ENCODE measurements around the gene CTNNA3. TPM values are rescaled to one million over a fixed set of nuclear protein-coding genes. Genes with fewer than 3 reads are reported as not detected.

Gene CTNNA3
- total RNA-seq, 1 experiment from 2014 or later = 0.85 TPM

- H3K4me1 ChIP-seq (ENCODE audit: control insufficient read depth, insufficient read depth, low read length) = peaks cover 9% of the 10 kb centered on the region
- H3K27me3 ChIP-seq (ENCODE audit: control insufficient read depth, insufficient read depth, low read length) = peaks cover 50% of the 10 kb centered on the region
- H3K9me3 ChIP-seq (ENCODE audit: control insufficient read depth, insufficient read depth, low read depth, low read length) = no peaks in the 10 kb centered on the region
- TF ChIP-seq, protein P1, sequence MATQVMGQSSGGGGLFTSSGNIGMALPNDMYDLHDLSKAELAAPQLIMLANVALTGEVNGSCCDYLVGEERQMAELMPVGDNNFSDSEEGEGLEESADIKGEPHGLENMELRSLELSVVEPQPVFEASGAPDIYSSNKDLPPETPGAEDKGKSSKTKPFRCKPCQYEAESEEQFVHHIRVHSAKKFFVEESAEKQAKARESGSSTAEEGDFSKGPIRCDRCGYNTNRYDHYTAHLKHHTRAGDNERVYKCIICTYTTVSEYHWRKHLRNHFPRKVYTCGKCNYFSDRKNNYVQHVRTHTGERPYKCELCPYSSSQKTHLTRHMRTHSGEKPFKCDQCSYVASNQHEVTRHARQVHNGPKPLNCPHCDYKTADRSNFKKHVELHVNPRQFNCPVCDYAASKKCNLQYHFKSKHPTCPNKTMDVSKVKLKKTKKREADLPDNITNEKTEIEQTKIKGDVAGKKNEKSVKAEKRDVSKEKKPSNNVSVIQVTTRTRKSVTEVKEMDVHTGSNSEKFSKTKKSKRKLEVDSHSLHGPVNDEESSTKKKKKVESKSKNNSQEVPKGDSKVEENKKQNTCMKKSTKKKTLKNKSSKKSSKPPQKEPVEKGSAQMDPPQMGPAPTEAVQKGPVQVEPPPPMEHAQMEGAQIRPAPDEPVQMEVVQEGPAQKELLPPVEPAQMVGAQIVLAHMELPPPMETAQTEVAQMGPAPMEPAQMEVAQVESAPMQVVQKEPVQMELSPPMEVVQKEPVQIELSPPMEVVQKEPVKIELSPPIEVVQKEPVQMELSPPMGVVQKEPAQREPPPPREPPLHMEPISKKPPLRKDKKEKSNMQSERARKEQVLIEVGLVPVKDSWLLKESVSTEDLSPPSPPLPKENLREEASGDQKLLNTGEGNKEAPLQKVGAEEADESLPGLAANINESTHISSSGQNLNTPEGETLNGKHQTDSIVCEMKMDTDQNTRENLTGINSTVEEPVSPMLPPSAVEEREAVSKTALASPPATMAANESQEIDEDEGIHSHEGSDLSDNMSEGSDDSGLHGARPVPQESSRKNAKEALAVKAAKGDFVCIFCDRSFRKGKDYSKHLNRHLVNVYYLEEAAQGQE (IDR thresholded peaks at IDR 0.05; ENCODE audit: insufficient read depth in 1 of 2, low read depth in 2 of 2, low read length in 1 of 2) = no peak
- no peak for TF ChIP-seq TCF7L2 (IDR thresholded peaks at IDR 0.05; ENCODE audit: low read depth, low read length)
- TF ChIP-seq SIN3A (IDR thresholded peaks at IDR 0.05; ENCODE audit: borderline replicate concordance, insufficient read depth, low read depth, low read length) = no peak
- TF ChIP-seq POLR2AphosphoS5 (IDR thresholded peaks at IDR 0.05; ENCODE audit: low read depth, low read length) = no peak
- no peak for TF ChIP-seq CTCF (IDR thresholded peaks at IDR 0.05)
- BruUV-seq (replicated peaks) = no TSS peak
- DNase-seq (ENCODE audit: low read depth, low spot score) (no peak), ATAC-seq (no peak)
- intact Hi-C loops (cut with micrococcal nuclease; ENCODE audit: unreplicated experiment) = no loop called here
- CTCF ChIA-PET = no interaction called here
- H3K4me3 ChIP-seq (ENCODE audit: low read depth in 2 of 2, low read length in 2 of 2) = no peak overlapping the region
- H3K27ac ChIP-seq (ENCODE audit: low read length) = no peak overlapping the region
- POLR2A ChIA-PET = no interaction called here
- H3K36me3 ChIP-seq (ENCODE audit: control insufficient read depth, insufficient read depth, low read length) = no peaks in the 10 kb centered on the region
- in situ Hi-C loops (cut with HindIII; ENCODE audit: low pct_unique_long_range_greater_than_20kb, low sequenced_read_pairs) = no loop called here
These were observed 768.6 kb downstream of the CTNNA3 start for GRCh38 chr10:66927251-66927935.

DNA sequence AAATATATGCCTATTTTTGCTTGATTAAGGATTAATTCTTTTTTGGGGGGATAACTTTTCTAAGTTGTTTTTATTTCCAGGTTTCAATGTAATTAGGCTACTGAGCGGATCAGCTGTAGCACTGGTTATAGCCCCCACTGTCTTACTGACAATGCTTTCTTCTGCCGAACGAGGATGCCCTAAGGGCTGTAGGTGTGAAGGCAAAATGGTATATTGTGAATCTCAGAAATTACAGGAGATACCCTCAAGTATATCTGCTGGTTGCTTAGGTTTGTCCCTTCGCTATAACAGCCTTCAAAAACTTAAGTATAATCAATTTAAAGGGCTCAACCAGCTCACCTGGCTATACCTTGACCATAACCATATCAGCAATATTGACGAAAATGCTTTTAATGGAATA is 769.2 kb downstream of the CTNNA3 start:
- ChIA-PET POLR2A (no interaction called here), CTCF (no interaction called here)
- in situ Hi-C loops (cut with HindIII; ENCODE audit: low pct_unique_long_range_greater_than_20kb, low sequenced_read_pairs) = no loop called here
- no peak for ATAC-seq
- intact Hi-C loops (cut with micrococcal nuclease; ENCODE audit: unreplicated experiment) = no loop called here
- no TSS peak for BruUV-seq (replicated peaks)
- H3K4me1 ChIP-seq (ENCODE audit: control insufficient read depth, insufficient read depth, low read length) = peaks cover 6% of the 10 kb centered on the region
- no peak overlapping the region for H3K27ac ChIP-seq (ENCODE audit: low read length)
- H3K27me3 ChIP-seq (ENCODE audit: control insufficient read depth, insufficient read depth, low read length) = peaks cover 50% of the 10 kb centered on the region
- no peak for DNase-seq (ENCODE audit: low read depth, low spot score)
- H3K4me3 ChIP-seq (ENCODE audit: low read depth in 2 of 2, low read length in 2 of 2) = no peak overlapping the region
- H3K36me3 ChIP-seq (ENCODE audit: control insufficient read depth, insufficient read depth, low read length) = no peaks in the 10 kb centered on the region
- TF ChIP-seq, protein P1 (IDR thresholded peaks at IDR 0.05; ENCODE audit: insufficient read depth in 1 of 2, low read depth in 2 of 2, low read length in 1 of 2) = no peak
- TF ChIP-seq TCF7L2 (IDR thresholded peaks at IDR 0.05; ENCODE audit: low read depth, low read length) = no peak
- no peak for TF ChIP-seq CTCF (IDR thresholded peaks at IDR 0.05)
- TF ChIP-seq POLR2AphosphoS5 (IDR thresholded peaks at IDR 0.05; ENCODE audit: low read depth, low read length) = no peak
- no peak for TF ChIP-seq SIN3A (IDR thresholded peaks at IDR 0.05; ENCODE audit: borderline replicate concordance, insufficient read depth, low read depth, low read length)
- no peaks in the 10 kb centered on the region for H3K9me3 ChIP-seq (ENCODE audit: control insufficient read depth, insufficient read depth, low read depth, low read length)
